GM18867 (cell line): ENCODE measurements around the gene TMEM250.

Source experiments
- ATAC-seq: cut with Tn5 transposase; IDR thresholded peaks from one replicate; pipeline ENCODE4 v1.9.1; 2021; ENCODE audit warnings: mild to moderate bottlenecking, moderate library complexity; ENCODE audit not compliant: unreplicated experiment

The TMEM250 gene

DNA sequence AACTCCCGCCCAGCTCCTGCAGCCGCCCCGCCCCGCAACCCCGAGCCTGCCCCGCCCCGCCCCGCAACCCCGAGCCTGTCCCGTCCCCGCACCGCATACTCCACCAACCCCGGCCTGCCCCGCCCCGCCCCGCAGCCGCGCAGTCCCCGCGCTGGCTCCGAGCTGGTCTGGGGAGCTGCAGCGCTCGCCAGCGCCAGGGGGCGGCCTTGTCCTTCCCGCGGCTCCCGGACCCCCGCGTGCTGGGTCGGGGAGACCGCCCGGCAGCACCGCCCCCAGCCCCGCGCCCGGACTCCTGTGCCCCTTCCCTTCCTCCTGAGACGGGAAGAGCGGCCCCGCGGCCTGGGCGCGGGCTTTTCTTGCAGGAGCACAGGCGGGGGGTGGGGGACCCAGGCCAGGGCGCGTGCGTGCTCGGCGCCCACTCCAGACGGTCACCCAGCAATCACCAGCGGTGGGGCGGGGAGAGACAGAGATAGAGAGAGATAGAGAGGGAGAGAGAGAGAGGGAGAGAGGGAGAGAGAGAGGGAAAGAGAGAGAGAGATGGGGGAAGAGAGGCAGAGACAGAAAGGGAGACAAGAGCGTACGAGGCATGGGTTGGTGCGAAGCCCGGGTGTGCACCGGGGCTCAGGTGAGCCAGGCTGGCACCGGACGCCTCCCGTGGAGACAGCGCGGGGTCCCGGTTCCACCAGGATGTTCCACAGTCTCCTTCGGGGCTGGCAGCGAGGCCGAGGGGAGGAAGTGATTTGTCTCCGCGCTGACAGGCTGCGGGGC, 14.7 kb upstream of the TMEM250 start:
- ATAC-seq: no peak

- no peak for ATAC-seq
Measured at GRCh38 chr9:136132512-136133050, 13.9 kb upstream of the TMEM250 start.

DNA sequence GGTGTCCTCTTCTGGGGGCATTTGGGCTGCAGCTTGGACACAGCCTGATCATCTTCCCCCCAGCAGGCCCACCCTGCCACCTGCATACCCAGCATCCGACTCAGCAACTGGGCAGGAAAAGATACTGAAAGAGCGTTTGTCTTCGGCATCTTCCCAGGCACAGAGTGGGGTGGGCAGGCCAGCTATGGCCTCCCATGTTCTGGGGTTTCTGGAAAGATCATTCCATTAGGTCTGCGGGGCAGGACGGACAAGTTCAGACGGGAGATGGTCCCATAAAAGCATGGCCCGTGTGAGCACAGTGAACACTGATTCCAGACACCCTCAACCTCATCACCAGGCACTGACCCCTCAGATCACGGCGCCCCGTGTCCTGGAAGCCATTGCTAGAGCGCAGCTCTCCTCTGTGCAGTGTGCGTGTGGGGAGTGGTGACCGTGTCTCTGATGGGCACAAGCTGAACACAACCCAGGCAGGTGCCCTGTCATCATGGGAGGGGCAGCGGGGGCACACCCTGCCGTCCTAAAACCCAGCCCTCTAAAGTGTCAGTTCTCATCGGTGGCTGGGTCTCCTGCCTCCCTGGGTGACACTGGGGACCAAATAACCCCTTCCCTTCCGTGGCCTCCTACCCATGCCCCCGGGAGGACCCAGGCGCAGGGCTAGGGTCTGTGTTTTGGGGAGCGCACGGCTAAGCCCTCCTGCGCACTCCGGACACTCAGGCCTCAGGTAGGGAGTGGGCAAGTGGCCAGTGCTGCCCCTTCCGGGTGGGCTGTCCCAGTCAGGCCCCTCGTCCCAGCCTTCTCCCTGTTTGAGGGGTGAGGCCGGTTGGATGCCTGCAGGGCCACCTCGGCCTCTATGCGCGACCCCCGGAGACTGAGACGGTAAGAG, 13.2 kb upstream of the TMEM250 start:
- ATAC-seq: no peak

- ATAC-seq: no peak
Measured at GRCh38 chr9:136129176-136129575, 10.5 kb upstream of the TMEM250 start.

DNA sequence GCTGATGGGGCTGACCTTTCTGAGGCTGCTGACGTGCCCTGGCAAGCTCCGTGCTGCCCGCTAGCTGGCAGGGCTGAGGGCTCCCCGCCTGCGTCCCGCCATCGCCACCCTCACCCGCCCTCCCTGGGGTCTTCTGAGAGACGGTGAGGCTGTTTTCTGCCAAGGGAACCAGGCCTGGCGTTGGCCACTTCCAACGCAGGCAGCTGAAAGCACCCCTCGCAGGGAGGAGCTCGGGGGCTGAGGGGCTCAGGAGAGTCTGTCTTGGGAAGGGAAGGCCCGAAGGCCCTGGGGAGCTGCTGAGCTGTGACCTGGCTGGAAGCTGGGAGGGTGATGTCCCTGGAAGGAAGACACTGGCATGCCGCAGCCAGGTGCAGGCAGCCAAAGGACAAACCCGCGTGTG, 9.8 kb upstream of the TMEM250 start:
- ATAC-seq: no peak

GRCh38 chr9:136127313-136127712, 8.6 kb upstream of the TMEM250 start:
- no peak for ATAC-seq

DNA sequence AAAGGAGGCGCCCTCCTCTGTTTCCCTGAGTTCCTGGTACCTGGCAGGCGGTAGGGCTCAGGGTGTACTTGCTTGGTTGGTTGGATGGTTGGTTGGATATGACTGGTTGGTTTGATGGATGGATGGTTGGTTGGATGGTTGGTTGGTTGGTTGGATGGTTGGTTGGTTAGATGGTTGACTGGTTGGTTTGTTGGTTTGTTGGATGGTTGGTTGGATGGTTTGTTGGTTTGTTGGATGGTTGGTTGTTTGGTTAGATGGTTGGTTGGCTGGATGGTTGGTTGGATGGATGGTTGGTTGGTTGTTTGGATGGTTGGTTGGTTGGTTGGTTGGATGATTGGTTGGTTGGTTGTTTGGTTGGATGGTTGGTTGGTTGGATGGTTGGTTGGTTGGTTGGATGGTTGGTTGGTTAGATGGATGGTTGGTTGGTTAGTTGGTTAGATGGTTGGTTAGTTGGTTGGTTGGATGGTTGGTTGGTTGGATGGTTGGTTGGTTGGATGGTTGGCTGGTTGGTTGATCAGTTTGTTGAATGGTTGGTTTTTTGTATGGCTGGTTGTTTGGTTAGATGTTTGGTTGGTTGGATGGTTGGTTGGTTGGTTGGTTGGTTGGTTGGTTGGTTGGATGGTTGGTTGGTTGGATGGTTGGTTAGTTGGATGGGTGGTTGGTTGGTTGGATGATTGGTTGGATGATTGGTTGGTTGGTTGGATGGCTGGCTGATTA, 6.5 kb upstream of the TMEM250 start:
- no peak for ATAC-seq

DNA sequence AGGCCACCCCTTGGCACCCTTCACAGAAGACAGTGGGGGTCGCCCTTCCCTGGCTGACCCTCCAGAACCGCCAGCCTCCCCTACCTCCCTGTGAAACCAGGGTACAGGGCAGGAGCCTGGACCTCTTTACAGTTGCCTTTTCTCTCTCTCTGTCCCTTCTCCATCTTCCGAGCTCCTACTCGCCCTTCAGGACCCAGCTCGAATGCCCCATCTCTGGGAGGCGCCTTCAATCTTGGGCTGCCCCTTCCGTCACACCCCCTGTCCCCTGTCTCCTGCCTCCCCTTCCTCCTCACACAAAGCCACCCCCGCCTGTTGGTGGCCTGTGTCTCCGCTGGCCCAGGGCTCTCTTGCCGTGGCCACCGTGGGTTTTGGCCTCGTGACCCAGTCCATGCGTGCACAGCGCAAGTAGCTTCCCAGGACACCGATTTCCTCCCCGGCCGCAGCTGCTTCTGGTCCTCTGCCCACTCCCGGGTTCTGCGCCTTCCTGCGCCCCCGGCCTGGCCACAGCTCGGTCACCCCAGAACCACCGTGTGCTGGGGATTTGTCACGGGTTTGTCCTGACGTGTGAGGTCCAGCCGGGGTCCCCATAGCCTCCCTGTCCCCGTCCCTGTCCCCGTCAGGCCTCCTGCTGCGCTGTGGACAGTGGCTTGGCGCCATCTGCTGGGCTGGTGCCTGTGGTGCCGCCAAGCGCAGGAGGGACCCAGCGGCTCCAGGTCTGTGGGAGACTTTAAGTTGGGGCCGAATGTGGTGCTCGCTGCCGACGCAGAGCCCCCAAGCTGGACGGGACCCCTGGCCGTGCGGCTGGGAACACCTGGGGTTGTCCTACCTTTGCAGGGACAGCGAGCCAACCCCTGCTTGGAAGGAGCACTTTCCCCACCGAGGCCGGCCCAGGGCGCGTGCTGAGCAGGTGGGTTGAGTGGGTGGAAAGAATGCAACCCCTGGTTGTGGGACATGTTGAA, 4.0 kb upstream of the TMEM250 start:
- no peak for ATAC-seq

DNA sequence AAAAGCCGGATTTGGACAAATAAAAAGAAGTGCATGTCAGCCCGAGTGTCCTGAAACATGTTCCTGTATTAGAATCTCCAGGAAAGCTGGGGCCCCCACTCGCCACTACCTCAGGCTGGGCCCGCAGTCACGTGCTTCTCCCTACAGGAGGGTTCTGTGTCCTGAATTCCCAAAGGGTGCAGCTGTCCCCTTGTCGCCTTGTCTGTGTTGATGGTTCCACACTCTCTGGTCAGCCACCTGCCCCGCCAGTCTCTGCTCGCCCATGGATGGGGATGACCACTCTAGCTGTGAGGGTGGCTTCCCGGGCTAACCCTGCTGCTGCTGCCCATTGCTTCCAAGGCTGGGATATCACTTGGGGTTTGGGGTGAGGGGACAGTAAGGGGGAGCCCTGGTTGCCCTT, 3.1 kb upstream of the TMEM250 start:
- no peak for ATAC-seq

GRCh38 chr9:136120438-136120844, 1.8 kb upstream of the TMEM250 start:
- ATAC-seq: no peak

DNA sequence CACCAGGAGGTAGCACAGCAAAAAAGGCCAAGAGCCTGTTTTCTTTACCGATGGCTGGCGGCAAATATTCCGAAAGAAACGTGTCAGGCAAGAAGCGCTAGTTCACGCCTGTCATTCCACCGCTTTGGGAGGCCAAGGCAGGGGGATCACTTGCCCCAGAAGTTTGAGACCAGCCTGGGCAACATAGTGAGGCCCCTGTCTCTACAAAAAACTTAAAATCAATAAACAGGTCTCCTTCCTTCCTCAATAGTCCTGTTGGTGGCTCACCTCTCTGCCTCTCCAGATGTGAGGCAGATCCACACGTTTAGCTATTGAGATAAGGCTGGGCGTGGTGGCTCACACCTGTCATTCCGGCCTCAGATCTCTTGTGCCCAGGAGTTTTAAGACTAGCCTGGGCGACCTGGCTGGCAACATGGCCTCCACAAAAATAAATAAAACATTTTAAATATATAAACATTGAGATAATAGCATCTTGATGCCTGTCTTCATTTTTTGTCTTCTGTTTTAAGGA, 1.3 kb upstream of the TMEM250 start:
- ATAC-seq: no peak

DNA sequence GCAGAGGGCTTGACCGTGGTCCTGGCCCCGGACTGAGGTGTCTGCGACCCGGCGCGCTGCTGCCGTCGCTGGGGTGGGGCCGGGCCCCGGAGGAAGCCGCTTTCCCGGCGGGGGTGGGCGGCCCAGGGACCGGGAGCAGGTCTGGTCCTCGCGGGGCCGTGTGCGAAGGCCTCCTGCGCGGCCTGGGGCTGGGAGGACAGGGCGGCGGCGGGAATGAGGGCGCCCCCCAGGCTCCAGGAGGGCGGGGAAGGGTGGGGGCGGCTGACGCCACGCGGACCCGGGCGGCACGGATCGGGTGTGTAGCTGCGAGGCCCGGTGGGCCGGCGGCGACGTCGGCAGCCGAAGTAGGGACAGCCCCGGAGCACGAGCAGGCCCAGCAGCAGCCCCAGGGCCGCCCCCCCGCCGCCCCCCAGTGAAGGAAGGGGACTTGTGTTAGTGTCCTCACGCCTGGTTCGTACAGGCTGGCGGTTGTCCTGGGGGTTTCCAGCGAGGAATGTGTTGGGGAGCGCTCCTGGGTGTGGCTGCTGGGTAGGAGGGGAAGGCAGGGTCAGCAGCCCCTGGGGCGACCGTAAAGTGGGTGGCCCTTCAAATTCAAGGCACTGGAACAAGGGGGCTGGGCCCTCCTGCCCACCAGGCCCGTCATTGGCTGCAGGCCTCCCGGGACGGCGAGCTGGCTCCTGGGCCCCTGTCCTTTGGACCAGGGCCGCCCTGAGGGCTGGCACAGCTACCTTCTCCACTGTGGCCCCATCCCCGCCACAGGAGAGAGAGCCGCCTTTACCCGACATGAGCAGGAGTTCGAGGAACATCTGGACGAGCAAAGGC, 597 bp upstream of the TMEM250 start:
- ATAC-seq: no peak

DNA sequence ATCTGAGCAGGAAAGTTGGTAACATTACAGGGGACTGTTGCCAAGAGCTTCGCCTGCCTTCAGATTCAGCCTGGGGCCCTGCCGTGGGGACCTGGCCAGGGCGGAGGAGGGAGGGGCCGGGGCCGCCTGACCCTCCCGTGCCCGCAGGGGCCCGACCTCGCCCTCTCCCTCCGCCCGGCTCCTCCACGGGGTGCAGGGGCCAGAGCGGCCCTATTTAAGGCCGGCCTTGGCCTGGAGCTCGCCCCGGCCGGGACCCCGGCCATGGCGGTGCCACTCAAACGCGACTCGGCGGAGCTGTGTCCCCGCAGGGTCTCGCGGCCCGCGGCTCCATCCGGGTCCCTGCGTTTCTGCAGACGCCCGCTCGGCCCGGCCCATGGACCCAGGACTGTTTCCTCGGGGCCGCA, 757 bp downstream of the TMEM250 start:
- ATAC-seq: peak; percentile 1

DNA sequence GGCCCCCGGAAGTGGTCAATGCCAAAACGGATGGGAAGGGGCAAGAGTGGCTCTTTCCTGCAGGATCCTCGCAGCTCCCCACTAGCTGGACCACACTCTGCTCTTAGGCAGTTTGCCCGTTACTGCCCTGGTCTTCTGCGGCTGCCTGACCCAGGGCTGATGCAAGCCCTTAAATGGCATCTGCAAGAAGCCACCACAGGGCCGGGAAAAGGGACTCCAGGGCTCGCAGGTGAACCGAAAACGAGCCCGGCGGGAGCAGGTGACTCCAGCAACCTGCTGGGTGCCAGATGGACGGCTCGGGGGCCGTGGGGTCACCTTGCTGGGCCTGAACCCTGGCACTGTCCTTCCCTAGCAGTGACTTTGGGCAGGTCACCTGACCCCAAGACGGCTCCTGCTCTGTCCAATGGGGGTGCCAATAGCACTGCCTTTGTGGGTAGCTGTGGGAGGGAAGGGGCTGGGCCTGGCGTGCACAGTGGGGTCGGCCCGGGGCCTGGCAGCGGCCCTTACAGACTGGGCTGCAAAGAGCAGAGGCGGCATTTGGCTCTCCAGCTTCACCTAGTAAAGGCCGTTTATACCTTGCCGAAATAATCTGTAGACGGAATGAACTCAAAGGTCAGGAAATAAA, 1.3 kb downstream of the TMEM250 start:
- no peak for ATAC-seq

- no peak for ATAC-seq
Measured at GRCh38 chr9:136116360-136117098, 2.1 kb downstream of the TMEM250 start.

- ATAC-seq: no peak
Measured at GRCh38 chr9:136115641-136116359, 2.9 kb downstream of the TMEM250 start.

- no peak for ATAC-seq
Measured at GRCh38 chr9:136115206-136115605, 3.5 kb downstream of the TMEM250 start.
